GM19463 (cell line): Measurements from ENCODE around the gene CT45A8.
"Not testable (repeated sequence)": the region's sequence is repeated elsewhere in the genome, so short reads cannot be mapped to it uniquely, and the experiment has no call there.

Source experiments
- ATAC-seq: cut with Tn5 transposase; IDR thresholded peaks from one replicate; pipeline ENCODE4 v1.9.1; 2021; ENCODE audit warnings: mild to moderate bottlenecking, moderate library complexity; ENCODE audit not compliant: unreplicated experiment

Gene CT45A8, protein sequence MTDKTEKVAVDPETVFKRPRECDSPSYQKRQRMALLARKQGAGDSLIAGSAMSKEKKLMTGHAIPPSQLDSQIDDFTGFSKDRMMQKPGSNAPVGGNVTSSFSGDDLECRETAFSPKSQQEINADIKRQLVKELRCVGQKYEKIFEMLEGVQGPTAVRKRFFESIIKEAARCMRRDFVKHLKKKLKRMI

DNA sequence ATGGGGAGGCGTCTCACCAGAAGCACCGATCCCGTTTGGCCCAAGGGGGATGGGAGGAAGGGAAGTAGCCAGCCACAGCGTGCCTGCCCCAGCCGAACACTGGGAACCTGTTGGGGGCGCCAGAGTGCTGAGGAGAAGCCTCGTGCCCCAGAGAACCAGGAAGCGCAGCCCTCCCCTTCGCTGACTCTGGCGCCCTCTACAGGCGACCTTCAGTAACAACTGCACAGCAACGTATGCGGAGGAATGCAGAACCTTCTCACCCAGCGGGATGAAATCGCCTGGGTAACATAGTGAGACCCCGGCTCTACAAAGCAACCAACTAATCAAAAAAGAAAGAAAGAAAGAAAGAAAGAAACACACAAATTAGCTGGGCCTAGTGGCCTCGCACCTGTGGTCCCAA lies at the start of gene CT45A8:
Gene CT45A8, minus strand, starts transcription at position 101 of the 400 bp plus-strand sequence. CDS start 3,755 bp downstream, outside the sequence.
- ATAC-seq = not testable (repeated sequence)

DNA sequence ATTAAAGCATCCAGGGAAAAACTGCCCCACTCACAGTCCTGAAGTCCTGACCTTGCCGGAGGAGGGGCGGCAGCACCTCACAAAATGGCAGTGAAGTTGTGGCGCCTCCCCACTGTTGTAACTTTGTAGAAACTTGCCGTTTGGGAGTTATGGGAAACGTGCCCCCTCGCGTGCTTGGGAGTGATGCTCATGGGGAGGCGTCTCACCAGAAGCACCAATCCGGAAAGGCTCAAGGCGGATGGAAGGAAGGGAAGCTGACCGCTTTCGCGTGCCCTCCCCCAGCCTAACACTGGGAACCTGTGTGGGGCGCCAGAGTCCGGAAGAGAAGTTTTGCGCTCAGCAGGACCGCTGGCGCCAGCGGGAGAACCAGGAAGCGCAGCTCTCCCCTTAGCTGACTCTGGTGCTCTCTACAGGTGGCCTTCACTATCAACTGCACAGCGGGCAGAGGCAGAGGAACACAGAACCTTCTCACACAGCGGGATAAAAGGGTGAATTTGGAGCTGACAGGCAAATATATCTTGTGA lies 39.0 kb upstream of the CT45A8 start, which contains the start of the genes CT45A10 and SAGE1:
Gene CT45A10, minus strand, starts transcription at position 151 of the 524 bp plus-strand sequence. CDS start 8,100 bp downstream, outside the sequence.
Gene SAGE1, plus strand, starts transcription at position 423 of the 524 bp plus-strand sequence. CDS start 2,527 bp downstream, outside the sequence.
- ATAC-seq = no peak

DNA sequence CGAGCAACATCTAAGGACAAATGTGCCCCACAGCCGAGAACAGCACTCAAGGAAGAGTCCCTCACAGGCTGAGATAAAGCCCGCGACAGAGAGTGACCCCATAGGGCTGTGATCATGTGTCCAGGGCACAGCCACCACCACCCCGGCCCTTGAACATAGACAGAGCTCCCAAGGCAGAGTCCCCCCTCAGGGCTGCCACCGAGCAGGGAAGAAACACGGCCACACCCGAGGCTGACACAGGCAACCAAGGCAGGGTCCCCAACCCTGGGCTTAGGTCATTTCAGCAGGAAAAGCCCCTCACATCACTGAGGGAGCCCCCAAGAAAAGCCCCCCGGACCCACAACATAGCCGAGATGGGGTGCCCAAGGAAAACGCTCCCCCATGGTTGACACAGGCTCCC lies 38.4 kb upstream of the CT45A8 start:
- no peak for ATAC-seq

DNA sequence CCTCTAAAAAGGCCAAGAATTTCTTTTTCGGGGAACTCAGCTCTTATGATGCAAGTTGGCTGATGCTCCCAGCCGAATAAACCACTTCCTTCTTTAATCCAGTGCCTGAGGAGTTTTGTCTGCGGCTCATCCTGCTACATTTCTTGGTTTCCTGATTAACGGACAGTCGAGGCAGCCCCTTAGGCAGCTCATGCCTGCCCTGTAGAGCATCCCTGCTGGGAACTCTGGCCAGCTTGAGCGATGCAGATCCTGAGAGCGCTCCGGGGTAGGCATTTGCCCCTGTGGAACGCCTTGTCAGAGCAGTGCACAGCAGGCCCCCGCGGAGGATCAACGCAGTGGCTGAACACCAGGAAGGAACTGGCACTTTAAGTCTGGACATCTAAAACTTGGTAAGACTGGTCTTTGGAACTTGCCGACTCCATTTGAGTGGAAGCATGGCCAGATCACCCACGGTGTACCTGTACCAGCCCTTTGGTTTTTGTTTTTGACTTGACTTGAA lies 35.8 kb upstream of the CT45A8 start:
- no peak for ATAC-seq

DNA sequence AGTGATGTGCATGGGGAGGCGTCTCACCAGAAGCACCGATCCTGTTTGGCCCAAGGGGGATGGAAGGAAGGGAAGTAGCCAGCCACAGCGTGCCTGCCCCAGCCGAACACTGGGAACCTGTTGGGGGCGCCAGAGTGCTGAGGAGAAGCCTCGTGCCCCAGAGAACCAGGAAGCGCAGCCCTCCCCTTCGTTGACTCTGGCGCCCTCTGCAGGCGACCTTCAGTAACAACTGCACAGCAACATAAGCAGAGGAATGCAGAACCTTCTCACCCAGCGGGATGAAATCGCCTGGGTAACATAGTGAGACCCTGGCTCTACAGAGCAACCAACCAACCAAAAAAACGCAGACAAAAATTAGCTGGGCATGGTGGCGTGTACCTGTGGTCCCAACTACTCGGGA lies 34.6 kb upstream of the CT45A8 start:
- ATAC-seq = not testable (repeated sequence)

DNA sequence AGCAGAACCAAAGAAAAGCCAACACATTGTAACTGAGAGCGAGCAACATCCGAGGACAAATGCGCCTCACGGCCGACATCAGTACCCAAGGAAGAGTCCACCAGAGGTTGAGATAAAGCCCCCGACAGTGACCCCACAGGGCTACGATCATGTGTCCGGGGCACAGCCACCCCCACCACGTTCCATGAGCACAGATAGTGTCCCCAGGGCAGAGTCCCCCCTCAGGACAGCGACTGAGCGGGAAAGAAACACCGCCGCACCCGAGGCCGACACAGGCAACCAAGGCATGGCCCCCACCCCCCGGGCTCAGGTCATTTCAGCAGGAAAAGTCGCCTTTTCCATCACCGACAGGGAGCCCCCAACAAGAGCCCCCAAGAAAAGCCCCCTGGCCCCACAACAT lies 33.9 kb upstream of the CT45A8 start:
- not testable (repeated sequence) for ATAC-seq

DNA sequence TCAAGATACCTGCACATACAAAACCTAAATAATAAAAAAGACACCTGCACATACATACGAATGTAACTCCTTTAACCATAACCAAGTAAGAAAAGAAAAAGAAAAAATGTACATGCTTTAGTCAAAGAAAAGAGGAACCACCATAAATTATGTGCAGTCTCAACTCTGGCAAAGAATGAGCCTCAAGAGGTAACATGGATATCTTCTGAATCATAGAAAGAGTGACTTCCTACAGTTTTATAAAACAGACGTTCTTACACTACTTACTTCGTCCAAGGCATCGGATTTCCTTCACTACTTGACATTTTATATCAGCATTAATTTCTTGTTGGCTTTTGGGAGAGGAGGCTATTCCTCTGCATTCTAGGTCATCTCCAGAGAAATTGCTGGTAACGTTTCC lies 28.4 kb upstream of the CT45A8 start:
- not testable (repeated sequence) for ATAC-seq

DNA sequence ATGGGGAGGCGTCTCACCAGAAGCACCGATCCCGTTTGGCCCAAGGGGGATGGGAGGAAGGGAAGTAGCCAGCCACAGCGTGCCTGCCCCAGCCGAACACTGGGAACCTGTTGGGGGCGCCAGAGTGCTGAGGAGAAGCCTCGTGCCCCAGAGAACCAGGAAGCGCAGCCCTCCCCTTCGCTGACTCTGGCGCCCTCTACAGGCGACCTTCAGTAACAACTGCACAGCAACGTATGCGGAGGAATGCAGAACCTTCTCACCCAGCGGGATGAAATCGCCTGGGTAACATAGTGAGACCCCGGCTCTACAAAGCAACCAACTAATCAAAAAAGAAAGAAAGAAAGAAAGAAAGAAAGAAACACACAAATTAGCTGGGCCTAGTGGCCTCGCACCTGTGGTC lies 17.4 kb upstream of the CT45A8 start, which contains the start of gene CT45A9:
Gene CT45A9, minus strand, starts transcription at position 101 of the 400 bp plus-strand sequence. CDS start 3,751 bp downstream, outside the sequence.
- ATAC-seq = not testable (repeated sequence)

DNA sequence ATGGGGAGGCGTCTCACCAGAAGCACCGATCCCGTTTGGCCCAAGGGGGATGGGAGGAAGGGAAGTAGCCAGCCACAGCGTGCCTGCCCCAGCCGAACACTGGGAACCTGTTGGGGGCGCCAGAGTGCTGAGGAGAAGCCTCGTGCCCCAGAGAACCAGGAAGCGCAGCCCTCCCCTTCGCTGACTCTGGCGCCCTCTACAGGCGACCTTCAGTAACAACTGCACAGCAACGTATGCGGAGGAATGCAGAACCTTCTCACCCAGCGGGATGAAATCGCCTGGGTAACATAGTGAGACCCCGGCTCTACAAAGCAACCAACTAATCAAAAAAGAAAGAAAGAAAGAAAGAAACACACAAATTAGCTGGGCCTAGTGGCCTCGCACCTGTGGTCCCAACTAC lies 17.2 kb downstream of the CT45A8 start, which contains the start of gene CT45A7:
Gene CT45A7, minus strand, starts transcription at position 101 of the 400 bp plus-strand sequence. CDS start 3,747 bp downstream, outside the sequence.
- ATAC-seq = not testable (repeated sequence)

DNA sequence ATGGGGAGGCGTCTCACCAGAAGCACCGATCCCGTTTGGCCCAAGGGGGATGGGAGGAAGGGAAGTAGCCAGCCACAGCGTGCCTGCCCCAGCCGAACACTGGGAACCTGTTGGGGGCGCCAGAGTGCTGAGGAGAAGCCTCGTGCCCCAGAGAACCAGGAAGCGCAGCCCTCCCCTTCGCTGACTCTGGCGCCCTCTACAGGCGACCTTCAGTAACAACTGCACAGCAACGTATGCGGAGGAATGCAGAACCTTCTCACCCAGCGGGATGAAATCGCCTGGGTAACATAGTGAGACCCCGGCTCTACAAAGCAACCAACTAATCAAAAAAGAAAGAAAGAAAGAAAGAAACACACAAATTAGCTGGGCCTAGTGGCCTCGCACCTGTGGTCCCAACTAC lies 34.4 kb downstream of the CT45A8 start, which contains the start of gene CT45A2:
Gene CT45A2, minus strand, starts transcription at position 101 of the 400 bp plus-strand sequence. CDS start 3,747 bp downstream, outside the sequence.
- not testable (repeated sequence) for ATAC-seq

DNA sequence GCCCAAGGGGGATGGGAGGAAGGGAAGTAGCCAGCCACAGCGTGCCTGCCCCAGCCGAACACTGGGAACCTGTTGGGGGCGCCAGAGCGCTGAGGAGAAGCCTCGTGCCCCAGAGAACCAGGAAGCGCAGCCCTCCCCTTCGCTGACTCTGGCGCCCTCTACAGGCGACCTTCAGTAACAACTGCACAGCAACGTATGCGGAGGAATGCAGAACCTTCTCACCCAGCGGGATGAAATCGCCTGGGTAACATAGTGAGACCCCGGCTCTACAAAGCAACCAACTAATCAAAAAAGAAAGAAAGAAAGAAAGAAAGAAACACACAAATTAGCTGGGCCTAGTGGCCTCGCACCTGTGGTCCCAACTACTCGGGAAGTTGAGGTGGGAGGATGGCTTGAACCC lies 51.7 kb downstream of the CT45A8 start, which contains the start of gene CT45A6:
Gene CT45A6, minus strand, starts transcription at position 101 of the 400 bp plus-strand sequence. CDS start 3,794 bp downstream, outside the sequence.
- ATAC-seq = not testable (repeated sequence)
